Parathyroid adenoma (tissue), 2 donors: Measurements from ENCODE around the gene NDUFB7.

Experiments
- H2AFZ ChIP-seq: fragments of 300-600 bp; sonication (generic); one replicate; pipeline ENCODE4 v1.7.0; 2017; ENCODE audit warnings: antibody characterized with exemption, mild to moderate bottlenecking
- H3K27ac ChIP-seq: fragments of 300-600 bp; sonication (generic); one replicate; pipeline ENCODE4 v1.7.0; 2017
- H3K27me3 ChIP-seq: fragments of 300-600 bp; sonication (generic); one replicate; pipeline ENCODE4 v1.7.0; 2017; ENCODE audit warnings: low read length; ENCODE audit not compliant: control insufficient read depth, insufficient read depth
- H3K36me3 ChIP-seq: fragments of 300-600 bp; sonication (generic); one replicate; pipeline ENCODE4 v1.7.0; 2017; ENCODE audit warnings: low read length; ENCODE audit not compliant: control insufficient read depth, insufficient read depth
- H3K4me1 ChIP-seq: fragments of 300-600 bp; sonication (generic); one replicate; pipeline ENCODE4 v1.7.0; 2017; ENCODE audit warnings: control low read depth
- H3K4me2 ChIP-seq: fragments of 300-600 bp; sonication (generic); one replicate; pipeline ENCODE4 v1.7.0; 2017; ENCODE audit warnings: low read length
- H3K4me3 ChIP-seq: fragments of 300-600 bp; sonication (generic); one replicate; pipeline ENCODE4 v1.7.0; 2017; ENCODE audit warnings: low read depth, low read length
- H3K79me2 ChIP-seq: fragments of 300-600 bp; sonication (generic); one replicate; pipeline ENCODE4 v1.7.0; 2017; ENCODE audit warnings: control low read depth
- H3K9ac ChIP-seq: fragments of 300-600 bp; sonication (generic); one replicate; pipeline ENCODE4 v1.7.0; 2017; ENCODE audit warnings: mild to moderate bottlenecking
- H3K9me3 ChIP-seq: fragments of 300-600 bp; sonication (generic); one replicate; pipeline ENCODE4 v1.7.0; 2017; ENCODE audit warnings: low read length; ENCODE audit not compliant: control insufficient read depth
- CTCF ChIP-seq: fragments of 300-600 bp; sonication (generic); IDR thresholded peaks from one replicate; pipeline ENCODE4 v1.7.0; 2017; ENCODE audit warnings: antibody characterized with exemption, mild to moderate bottlenecking
- donor health status: primary hyperparathyroidism.

NDUFB7 gene

GRCh38 chr19:14525729-14526128 is 46.1 kb downstream of the NDUFB7 start:
- no peak overlapping the region for H3K9ac ChIP-seq
- H3K36me3 ChIP-seq, result no peaks in the 10 kb centered on the region
- no peaks in the 10 kb centered on the region for H3K4me1 ChIP-seq
- no peak overlapping the region for H3K4me3 ChIP-seq
- no peak overlapping the region for H3K4me2 ChIP-seq
- H3K27ac ChIP-seq, result no peak overlapping the region
- no peaks in the 10 kb centered on the region for H3K9me3 ChIP-seq
- no peak for TF ChIP-seq CTCF
- H3K27me3 ChIP-seq, result no peaks in the 10 kb centered on the region
- H3K79me2 ChIP-seq, result peaks cover under 1% of the 10 kb centered on the region
- H2AFZ ChIP-seq, result peak overlapping the region; percentile 16

- Histone ChIP-seq H3K4me3 (no peak overlapping the region), H3K79me2 (peaks cover 12% of the 10 kb centered on the region), H3K9ac (no peak overlapping the region), H3K27me3 (no peaks in the 10 kb centered on the region), H3K4me2 (no peak overlapping the region), H3K4me1 (peaks cover 11% of the 10 kb centered on the region), H2AFZ (no peak overlapping the region), H3K36me3 (no peaks in the 10 kb centered on the region), H3K9me3 (no peaks in the 10 kb centered on the region), H3K27ac (no peak overlapping the region)
- TF ChIP-seq CTCF, result no peak
Observed at GRCh38 chr19:14520543-14520942, 51.3 kb downstream of the NDUFB7 start.

- Histone ChIP-seq H3K4me3 (no peak overlapping the region), H3K79me2 (peaks cover 14% of the 10 kb centered on the region), H3K4me2 (no peak overlapping the region), H3K4me1 (peaks cover 17% of the 10 kb centered on the region), H3K9ac (no peak overlapping the region), H3K27ac (peak overlapping the region; percentile 89), H3K9me3 (no peaks in the 10 kb centered on the region), H3K27me3 (no peaks in the 10 kb centered on the region), H3K36me3 (no peaks in the 10 kb centered on the region), H2AFZ (no peak overlapping the region)
- TF ChIP-seq CTCF, result no peak
Observed at GRCh38 chr19:14519860-14520407, 51.9 kb downstream of the NDUFB7 start.

GRCh38 chr19:14519245-14519859 is 52.5 kb downstream of the NDUFB7 start:
- Histone ChIP-seq H2AFZ (no peak overlapping the region), H3K4me1 (peaks cover 18% of the 10 kb centered on the region), H3K4me2 (no peak overlapping the region), H3K36me3 (no peaks in the 10 kb centered on the region), H3K9ac (no peak overlapping the region), H3K9me3 (no peaks in the 10 kb centered on the region), H3K4me3 (no peak overlapping the region), H3K27me3 (no peaks in the 10 kb centered on the region), H3K79me2 (peaks cover 14% of the 10 kb centered on the region), H3K27ac (peak overlapping the region; percentile 89)
- TF ChIP-seq CTCF, result no peak
